HG03354 (cell line): ENCODE data around the gene SLC33A1.
"Not testable (repeated sequence)": the region's sequence is repeated elsewhere in the genome, so short reads cannot be mapped to it uniquely, and the experiment has no call there.

ENCODE experiments used
- ATAC-seq: cut with Tn5 transposase; IDR thresholded peaks from one replicate; pipeline ENCODE4 v1.9.1; 2021; ENCODE audit warnings: mild to moderate bottlenecking; ENCODE audit not compliant: unreplicated experiment, poor library complexity, severe bottlenecking

The SLC33A1 gene

DNA sequence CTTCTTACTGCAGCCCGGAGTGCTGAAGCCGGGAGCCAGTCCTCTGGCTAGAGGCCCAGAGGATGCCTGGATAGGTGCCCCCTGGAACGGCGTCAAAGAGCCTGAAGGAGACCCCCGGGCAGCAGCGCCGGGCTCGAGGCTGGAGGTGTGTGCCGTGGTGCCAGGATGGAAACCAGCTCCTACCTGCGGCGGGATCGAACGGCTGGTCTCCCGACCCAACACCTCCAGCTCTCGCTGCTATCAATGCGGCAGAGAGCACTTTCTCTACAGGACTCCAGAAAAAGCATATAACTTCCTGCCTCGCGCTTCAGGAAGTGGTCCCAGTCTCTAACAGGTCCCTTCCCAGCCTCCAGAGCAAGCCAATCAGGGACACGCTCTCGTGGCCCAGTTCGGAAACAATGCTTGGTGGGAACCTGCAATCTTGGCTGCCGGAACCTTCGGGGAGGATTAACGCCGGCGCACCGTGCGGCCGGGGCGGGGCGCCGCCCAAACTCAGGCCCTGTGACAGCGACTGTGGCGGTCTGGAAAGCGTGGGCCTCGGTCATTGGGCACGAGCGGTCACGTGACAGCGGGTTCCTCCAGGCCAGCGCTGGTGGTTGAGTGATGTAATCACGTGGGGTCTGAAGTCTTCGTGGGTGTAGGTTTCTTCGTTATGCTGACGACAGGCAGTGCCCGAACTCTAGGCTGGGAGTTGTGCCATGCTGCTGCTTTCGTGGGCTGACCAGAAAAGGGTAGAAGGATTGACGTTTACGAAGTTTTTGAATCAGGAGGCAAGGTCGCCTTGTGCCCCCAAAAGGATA is at the start of gene SLC33A1:
Gene SLC33A1 (minus strand): TSS at position 287 of the 800 bp plus-strand sequence. CDS start 430 bp downstream, outside the sequence.
- peak; percentile 95 for ATAC-seq

DNA sequence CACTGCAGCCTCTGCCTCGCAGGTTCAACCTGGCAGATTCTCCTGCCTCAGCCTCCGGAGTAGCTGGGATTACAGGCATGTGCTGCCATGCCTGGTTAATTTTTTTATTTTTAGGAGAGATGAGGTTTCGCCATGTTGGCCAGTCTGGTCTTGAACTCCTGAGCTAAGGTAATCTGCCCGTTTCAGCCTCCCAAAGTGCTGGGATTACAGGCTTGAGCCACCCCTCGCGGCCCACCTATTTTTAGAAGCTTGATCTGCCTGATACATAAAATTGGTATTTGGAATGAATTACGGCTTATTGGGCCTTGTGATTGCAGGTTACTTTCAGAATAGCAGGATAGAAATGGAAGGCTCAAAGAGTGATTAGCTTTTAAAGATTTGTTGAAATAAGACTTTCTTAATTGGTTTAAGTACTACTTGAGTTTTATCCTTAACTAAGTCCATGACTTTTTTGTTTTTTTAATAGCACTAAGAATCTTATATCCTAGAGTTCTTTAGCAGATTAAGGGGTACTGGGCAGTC is 41.2 kb upstream of the SLC33A1 start:
- no peak for ATAC-seq

GRCh38 chr3:155891321-155891720 is 37.1 kb upstream of the SLC33A1 start:
- no peak for ATAC-seq

GRCh38 chr3:155890671-155891190 is 36.5 kb upstream of the SLC33A1 start:
- peak; percentile 71 for ATAC-seq

- no peak for ATAC-seq
Observed at GRCh38 chr3:155889952-155890351, 35.7 kb upstream of the SLC33A1 start.

GRCh38 chr3:155889212-155889611 is 35.0 kb upstream of the SLC33A1 start:
- ATAC-seq = no peak

GRCh38 chr3:155886915-155887314 is 32.7 kb upstream of the SLC33A1 start:
- ATAC-seq = no peak

DNA sequence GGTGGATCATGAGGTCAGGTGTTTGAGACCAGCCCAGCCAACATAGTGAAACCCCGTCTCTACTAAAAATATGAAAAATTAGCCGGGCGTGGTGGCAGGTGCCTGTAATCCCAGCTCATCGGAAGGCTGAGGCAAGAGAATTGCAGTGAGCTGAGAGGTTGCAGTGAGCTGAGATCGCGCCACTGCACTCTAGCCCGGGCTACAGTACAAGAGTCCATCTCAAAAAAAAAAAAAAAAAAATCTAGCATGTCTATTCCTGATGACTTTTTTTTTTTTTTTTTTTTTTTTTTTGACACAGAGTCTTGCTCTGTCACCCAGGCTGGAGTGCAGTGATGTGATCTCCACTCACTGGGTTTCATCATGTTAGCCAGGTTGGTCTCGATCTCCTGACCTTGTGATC is 32.1 kb upstream of the SLC33A1 start:
- ATAC-seq = not testable (repeated sequence)

- no peak for ATAC-seq
Observed at GRCh38 chr3:155885292-155885691, 31.1 kb upstream of the SLC33A1 start.

- no peak for ATAC-seq
Observed at GRCh38 chr3:155884292-155884691, 30.1 kb upstream of the SLC33A1 start.

DNA sequence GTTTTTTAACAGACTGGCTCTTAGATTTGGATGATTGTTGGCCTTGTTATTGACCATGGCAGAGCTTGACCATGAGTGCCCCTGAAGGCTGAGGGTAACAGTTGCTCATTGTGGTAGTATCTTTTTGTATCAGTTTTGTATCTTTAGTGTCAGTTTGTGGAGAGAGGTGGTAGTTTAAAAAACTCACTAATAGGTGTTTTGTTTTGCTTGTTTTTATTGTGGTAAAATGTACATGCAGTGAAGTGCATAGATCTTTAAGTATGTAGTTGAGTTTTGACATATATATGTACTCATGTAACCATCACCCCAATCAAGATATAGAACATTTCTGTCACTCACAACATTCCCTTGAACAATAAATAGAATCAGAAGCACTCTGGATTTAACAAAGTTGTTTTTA is 26.1 kb upstream of the SLC33A1 start:
- ATAC-seq = no peak

DNA sequence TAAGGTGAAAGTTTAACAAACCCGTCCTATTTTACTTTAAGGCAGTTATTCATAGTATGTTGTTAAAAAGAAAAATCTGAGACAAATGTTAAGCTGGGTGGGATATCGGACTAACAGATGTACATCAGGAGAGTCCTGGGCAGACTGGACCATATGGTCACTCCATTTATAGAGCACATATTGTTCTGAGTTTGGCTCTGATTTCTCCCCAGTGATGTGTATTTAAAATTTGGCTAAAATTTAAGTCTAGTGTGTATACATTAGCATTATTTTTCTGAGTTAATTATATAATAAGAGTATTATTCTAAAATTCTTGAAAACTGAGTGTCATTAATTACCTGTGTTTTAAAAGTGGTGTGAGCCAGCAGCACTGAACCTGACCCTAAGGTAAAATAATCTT is 22.3 kb upstream of the SLC33A1 start:
- ATAC-seq = no peak

- ATAC-seq = no peak
Observed at GRCh38 chr3:155876037-155876436, 21.8 kb upstream of the SLC33A1 start.

DNA sequence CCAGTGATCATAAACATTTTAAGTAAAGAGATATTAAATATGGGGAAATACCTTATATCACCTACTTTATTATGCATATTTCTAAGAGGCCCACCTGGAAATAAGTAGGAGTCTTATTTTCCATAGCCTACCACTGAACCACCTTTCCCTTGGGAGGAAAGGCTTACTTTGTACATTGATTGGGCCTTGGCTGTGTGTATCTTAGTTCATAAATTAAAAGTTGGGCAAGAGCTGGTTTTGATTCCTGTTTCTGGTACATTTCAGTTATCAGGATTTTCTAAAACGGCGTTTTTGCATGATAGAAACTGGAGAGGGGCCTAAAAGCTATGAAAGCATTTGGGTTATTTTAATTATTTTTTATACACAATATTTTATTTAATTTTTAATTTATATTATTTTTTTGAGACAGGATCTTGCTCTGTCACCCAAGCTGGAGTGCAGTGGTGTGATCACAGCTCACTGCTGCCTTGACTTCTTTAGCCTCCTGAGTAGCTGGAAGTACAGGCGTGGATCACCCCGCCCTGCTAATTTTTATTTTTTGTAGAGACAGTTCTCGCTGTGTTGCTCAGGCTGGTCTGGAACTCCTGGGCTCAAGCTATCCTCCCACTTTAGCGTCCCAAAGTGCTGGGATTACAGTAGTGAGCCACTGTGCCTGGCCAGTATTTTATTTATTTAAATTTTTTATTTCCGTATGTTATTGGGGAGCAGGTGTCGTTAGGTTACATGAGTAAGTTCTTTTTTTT is 18.8 kb upstream of the SLC33A1 start:
- ATAC-seq = no peak

- ATAC-seq = peak; percentile 3
Observed at GRCh38 chr3:155871746-155872158, 17.5 kb upstream of the SLC33A1 start.

DNA sequence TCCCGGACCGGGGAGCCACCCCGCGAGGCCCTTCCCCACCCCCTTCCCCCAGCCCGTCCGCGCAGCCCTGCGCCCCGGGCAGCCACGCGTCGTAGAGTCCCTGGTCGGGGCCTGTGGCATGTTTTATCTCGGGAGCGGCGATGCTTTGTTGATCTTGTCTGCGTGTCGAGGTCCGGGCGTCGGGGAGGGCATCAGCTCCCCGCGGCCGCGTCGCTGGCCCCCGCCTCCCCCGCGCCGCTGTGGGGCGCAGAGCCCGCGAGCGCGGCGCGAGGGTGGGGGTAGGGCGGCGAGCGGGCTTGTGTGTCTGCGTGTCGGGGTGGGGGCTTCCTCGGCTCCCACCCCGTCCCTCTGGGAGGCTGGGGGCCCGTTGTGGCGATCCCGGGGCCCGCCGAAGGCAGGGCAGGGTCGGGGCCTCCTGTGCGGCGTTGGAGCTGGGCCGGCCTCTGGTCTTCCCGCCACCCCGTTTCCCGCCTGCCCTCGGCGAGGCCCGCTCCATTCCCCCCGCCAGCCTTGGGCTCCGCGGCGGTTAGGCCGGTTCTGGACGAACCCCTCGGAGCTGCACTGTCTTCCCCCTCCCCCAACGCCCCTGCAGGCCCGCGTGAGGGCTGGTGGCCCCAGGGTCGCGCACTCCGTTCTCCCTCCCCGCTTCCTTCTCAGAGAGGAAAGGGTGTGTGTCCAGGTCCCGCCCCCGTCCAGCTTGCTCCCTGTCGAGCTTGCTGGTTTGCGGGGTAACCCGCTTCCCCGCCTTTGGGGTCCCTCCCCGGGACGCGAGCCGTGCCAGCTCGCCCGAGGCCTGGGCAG is 16.9 kb upstream of the SLC33A1 start:
- ATAC-seq = peak; percentile 33

GRCh38 chr3:155870133-155870944 is 16.1 kb upstream of the SLC33A1 start, which contains the start of gene GMPS:
Gene GMPS, plus strand, starts transcription at chr3:155870650. Its CDS starts 221 bp downstream, at chr3:155870871.
- peak; percentile 89 for ATAC-seq

- peak; percentile 1 for ATAC-seq
Observed at GRCh38 chr3:155869691-155870090, 15.5 kb upstream of the SLC33A1 start.
